Activated CD4-positive, alpha-beta T cell treated with anti-CD3 and anti-CD28 coated beads, Interleukin-10, Interleukin-2, amounts not matched to agents 100 ng/mL and 50 ng/mL, durations not matched to agents 16 hours and 8 hours (primary cell): ENCODE data around the gene MRGPRG.

Source experiments
- DNase-seq: peaks from one replicate; pipeline ENCODE4 v3.0.0-alpha.2; 2020

The MRGPRG gene

DNA sequence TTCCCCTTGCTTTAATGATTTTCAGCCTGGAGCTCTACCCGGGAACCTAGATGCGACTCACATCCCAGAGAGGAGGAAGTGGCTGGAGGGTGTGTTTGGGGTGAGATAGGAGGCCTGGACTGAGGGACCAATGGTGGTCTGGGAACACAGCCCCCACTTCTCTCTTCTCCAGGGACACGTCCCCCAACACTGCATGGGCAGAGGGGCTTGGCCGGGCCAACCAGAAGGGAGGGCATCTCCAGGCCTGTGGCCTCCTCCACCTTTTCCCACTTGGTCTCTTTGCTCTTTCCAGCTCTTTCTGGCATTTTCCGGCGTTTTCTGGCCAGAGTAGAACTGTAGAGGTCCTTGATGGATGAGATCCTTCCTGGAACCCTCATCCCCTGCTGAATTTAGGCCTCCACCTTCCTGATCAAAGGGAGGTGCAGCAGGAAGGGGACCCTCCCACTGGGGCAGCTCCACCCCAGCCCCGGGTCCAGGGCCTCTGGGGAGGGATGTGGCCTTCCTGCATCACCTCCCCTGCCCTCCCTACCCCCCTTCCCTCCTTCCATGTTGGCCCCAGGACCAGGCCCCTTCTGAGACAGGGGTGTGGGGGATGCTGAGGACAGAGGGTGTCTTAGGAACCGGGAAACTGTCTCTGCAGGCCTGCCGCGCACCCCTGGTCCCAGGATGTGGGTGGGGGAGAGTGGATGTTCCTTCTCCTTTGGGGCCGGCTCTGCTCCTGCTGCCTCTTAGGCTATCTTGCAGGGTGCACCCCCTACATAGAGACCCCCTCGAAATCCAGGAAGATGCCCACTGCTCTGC, 24.4 kb downstream of the MRGPRG start:
- DNase-seq: no peak

DNA sequence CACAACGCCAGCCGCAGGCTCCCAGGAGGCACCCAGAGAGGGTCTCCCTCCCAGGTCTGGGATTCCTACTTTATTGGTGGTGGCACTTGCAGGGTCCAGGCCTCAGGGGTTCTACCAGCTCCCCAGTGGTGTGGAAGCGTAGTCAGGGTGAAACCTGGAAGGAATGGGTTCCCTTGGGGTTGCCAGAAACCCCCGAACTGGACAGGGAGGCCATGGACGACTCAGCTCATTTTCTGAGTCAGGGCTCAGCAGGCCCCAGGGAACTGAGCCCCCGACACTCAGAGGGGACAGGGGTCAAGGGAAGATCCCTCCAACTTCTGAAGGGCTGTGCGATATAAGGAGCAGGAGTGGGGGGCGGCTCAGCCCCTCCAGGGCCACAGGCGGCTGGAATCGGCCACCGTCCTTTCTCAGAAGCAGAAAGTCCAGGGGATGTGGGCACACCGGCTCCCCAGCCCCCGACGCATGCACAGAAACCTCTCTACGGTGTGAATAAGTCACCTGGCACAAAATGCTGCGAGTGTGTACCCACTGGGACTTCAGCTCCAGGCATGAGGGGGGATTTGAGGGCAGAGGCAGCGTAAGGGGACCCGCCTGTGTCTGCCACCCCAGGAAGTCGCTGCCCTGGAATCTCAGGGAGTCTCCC, 25.1 kb downstream of the MRGPRG start:
- no peak for DNase-seq

DNA sequence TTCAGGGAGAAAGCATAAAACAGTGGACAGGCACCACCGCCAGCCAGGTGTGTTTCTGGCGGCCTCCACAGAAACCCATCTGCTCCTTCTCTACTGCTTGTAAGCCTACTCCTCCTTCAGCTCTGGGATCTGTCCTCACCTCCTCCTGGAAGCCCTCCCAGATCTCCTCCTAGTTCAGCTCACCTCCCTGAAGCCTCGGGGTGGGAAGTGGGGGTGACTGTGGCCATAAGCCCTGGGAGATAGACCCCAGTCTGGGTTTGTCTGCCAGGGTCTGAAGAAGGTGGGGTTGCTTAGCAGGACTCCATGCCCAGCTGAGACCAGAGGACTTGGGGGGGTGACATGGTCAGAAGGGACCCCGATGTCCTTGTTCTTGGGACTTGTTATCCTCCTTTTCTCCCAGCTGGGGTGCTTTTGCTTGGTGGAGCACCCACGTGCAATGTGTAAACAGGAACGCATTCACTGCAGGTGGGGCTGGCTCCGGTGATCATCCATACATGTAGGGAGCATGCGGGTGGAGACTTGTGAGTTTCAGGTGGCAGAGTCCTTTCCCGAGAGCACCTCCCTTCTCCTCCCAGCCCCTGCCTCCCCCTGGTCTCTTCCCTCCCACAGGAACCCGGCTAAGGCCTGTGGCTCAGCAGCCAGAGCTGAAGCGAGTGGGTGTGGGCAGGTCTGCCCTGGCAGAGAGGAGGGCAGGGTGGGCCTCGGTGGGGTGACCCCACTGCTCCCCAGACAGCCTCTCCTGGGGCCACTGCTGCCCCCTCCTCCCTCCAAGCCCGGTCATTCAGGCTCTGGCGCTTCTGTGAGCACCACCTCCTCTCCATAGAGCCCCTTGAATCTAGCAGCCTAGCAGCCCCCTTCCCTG, 25.9 kb downstream of the MRGPRG start:
- no peak for DNase-seq

DNA sequence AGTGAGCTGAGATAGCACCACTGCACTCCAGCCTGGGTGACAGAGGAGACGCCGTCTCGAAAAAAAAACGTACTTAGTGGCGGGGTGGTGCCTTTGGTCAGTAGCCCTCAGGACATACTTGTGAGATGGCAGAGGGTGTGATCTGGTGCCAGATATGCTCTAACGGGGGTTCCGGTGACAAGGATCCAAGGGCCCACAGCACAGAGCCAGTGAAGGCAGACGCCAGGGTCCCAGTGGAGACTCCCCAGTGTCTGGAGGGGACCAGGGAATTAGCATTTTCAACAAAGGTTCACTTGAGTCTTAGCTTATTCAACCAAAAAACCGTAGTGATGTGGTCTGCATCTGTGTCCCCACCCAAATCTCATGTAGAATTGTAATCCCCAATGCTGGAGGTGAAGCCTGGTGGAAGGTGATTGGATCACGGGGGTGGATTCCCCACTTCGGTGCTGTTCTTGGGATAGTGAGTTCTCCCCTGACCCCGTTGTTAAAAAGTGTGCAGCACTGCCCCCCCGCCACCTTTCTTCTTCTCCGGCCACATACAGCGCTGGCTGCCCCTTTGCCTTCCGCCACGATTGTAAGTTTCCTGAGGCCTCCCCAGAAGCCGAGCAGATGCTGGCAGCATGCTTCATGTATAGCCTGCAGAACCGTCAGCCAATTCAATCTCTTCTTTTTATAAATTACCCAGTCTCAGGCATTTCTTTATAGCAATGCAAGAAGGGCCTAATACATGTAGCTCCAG, 26.9 kb downstream of the MRGPRG start:
- DNase-seq: no peak

DNA sequence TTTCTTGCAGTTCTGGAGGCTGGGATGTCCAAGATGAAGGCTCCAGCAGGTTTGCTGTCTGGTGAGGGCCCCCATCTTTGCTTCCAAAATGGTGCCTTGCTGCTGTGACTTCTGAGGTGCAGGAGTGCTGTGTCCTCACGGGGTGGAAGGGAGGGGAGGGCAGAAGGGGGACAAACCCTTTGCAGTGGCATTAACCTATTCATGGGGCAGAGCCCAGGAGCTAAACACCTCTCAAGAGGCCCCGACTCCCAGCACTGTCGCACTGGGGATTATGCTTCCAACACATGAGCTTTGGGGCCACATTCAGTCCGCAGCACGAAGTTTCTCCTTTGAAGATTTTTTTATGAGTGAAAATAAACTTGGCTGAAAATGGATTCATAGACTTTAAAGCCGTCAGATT, 28.0 kb downstream of the MRGPRG start:
- no peak for DNase-seq

DNA sequence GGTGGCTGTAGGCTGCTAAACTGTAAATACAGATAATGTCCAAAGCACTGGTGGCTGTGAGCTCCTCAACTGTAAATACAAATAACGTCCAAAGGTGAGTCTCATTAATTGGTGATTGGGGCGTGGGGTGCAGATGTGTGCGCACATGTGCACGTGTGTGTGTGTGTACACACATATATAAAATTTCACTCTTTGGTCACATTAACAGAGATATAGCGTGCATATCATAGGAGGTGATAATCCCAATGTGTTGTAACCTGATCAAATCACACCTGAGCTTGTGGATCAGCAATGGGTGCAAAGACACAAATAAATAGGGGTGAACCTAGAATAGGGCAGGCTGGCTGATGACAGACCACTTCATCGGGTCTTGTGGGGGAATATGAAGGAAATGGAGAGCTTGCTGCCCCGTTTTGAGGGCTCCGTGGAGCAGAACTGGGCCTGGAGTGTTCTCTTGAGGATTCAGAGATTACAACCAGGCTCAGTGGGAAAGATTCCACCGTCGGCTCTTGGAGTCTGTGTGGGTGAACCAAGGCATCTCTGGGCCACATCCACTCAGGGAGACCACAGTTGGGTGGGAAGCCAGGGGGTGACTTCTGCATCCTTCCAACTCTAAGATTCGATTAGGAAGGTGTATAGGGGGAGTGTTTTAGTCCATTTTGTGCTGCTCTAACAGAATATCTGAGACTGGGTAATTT, 28.6 kb downstream of the MRGPRG start:
- DNase-seq: no peak

DNA sequence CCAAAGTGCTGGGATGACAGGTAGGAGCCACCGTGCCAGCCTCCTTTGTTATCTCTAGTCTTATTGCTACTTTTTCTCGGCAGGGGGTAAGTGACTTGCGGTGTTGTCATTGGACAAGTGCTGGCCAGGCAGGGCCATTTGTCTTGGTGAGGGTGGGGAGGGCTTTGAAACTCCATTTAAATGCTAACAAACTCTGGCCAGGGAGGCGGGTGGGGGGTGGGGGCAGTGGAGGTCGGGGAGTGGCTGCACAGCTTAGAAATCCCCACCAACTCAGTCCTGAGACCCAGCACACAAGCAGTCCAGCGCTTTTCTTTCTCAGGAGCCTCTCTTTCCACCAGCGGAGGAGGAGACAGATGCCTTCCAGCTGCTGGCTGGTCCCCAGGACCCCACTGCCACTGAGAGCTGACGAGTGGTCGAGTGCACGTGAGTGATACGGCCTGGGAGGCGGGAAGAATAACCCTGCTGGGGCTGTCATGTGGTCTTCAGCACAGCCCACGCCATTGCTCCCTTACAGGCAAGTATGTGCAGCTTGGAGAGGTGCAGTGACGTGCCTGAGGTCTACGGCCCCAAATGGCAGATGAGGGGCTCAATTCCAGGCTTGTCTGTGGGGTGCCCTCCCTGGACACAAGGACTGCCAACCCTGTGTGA, 29.3 kb downstream of the MRGPRG start:
- no peak for DNase-seq

DNA sequence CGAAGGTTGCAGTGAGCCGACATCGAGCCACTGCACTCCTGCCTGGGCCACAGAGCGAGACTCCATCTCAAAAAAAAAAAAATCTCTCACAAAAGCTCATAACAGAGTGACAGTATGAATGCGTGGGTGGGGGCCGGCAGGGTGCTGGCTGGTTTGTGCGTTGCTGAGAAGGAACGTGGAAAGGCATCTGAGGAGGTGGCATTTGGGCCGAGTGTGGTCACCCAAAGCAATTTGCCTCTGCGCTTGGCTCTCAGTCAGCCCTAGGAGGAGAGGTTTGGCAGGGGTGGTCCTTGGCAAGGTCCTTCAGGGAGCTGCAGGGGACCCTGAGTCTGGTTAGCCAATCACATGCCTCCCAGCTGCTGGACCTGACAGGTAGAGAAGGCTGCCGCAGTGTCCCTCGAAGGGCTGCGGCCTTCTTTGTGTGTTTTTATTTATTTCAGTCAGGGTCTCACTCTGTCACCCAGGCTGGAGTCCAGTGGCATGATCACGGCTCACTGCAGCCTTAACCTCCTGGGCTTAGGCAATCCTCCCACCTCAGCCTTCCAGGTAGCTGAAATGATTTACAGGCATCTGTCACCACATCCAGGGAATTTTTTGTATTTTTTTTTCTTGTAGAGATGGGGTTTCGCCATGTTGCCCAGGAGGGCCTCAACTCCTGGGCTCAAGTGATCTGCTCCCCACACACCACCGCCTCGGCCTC, 30.0 kb downstream of the MRGPRG start:
- DNase-seq: no peak

DNA sequence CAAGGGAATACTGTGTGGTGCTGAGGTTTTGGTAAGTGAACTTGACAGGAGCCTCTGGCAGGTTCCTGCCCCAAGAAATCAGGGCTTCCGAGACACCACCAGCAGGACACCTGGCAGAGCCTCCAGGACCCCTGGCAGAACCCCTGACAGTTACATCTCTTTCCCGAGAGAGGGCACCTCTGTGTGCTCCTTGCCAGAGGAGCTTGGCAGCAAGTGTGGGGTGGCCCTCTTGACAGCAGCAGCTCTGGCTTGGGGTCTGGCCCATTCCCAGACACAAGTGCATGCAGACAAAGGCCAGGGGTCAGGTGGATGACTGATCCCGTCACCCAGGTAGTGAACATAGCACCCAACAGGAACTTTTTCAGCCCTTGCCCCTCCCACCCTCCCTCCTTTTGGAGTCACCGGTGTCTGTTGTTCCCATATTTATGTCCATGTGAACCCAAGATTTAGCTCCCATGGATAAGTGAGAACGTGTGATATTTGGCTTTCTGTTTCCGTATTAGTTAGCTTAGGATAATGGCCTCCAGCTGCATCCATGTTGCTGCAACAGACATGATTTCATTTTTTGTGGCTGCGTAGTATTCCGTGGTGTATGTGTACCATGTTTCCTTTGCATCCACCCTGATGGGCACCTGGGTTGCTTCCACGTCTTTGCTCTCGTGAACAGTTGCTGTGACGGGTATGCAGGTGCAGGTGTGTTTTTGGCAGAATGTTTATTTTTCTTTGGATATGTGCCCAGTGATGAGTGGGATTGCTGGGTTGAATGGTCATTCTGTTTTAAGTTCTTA, 32.3 kb downstream of the MRGPRG start:
- DNase-seq: no peak

DNA sequence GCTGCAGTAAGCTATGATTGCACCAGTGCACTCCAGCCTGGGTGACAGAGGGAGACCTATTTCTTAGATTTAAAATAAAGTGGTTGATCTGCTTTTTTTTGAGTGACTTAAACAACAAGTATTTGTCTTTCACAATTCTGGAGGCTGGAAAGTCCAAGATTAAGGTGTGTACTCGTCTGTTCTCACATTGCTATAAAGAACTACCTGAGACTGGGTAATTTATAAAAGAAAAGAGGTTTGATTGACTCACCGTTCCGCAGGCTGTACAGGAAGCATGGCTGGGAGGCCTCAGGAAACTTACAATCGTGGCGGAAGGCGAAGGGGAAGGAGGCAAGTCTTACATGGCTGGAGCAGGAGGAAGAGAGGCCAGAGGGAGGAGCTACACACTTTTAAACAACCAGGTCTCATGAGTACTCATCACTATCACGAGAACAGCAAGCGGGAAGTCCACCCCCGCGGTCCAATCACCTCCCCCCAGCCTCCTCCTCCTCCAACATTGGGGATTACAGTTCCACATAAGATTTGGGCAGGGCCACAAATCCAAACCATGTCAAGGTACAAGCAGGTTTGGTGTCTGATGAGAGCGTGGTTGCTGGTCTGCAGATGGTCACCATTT, 33.8 kb downstream of the MRGPRG start:
- DNase-seq: no peak

DNA sequence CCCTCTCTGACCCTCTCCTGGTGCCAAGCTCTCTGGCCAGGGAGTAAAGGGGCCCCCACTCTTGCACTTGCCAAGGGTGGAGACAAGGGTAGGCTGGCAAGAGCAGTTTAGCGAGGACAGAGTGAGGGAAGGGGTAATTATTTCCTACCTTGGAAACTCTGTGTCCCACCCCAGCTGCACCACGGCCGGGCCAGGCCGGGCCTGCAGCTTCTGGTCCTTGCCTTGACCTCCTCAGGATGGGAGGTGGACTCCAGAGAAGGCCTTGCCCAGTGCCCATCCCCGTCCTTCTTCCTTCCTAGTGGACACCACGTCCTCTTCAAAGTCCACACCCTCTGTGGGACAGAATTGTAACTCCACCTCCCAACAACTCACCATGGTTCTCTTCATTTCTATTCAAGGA, 35.1 kb downstream of the MRGPRG start:
- no peak for DNase-seq

DNA sequence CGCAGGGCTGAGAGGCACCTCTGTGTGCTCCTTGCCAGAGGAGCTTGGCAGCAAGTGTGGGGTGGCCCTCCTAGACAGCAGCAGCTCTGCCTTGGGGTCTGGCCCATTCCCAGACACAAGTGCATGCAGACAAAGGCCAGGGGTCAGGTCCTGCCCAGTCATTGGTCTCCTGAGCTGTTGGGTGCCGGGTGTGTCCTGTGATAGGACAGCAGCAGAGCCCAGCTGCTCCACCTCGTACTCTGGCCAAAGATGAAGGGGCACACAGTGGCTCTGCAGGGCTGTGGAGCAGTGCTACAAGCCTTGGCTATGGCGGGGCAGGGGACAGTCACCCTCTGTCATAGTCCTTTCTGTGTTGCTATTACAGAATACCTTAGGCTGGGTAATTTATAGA, 36.2 kb downstream of the MRGPRG start:
- DNase-seq: no peak

DNA sequence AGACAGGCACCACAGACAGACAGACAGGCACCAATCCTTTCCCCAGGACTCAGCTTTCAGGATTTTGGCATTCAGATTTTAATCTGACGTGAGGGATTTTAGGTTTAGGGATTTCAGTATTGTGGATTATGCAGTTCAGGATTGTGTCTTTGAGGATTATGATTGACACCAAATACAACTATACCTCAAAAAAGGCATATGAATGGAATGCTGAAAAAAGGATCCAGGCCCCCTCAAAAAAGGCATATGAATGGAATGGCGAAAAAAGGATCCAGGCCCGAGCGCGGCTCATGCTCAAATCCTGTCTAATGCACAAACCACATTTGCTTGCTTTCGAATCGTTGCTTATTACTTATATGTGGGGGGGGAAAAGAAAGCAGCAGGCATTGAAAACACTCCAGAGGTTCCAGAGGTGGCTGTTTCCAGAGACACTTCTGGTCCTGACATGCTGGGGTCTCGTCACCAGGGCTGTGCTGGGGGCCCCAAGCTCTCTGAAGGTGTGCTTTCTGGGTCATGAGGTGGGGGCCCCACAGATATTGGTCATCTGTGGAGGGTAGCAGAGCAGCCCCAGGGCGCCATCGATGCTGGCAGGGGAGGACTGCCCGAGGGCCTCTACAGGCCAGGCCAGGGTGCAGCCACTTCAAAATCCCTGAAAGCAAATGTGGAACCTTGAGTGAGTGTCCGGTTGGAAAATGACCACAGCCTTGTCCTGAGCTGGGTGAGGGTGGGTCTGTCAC, 36.7 kb downstream of the MRGPRG start:
- no peak for DNase-seq

DNA sequence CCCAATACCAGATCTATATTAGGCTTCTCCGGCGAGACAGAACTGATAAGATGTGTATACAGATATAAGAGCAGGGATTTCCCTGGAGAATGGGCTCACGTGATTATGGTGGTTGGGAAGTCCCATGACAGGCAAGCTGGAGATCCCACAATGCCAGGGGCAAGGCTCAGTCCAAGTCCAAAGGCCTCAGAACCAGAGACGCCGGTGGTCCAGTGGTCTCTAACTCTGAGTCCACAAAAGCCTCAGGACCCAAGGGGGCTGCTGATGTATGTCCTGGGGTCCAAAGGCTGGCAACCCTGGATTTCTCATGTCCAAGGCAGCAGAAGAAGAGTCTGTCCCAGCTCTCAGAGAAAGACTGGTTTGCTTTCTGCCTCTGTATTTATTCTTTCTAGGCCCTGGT, 37.7 kb downstream of the MRGPRG start:
- DNase-seq: no peak

DNA sequence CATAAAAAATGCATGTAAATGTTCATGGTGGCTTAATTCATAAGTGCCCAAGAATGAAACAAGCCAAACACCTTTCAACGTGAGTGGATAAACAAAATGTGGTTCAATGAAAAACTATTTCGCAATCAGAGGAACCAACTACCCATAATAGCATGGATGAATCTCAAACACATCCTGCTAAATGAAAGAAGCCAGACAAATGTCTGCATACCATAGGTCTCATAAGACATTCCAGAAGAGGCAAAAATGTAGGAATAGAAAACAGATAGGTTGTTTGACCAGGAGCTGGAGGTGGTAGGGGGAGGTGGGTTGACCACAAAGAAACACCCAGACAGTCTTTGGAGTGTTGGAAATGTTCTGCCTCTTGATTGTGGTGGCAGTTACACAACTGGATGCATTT, 40.3 kb downstream of the MRGPRG start:
- no peak for DNase-seq

DNA sequence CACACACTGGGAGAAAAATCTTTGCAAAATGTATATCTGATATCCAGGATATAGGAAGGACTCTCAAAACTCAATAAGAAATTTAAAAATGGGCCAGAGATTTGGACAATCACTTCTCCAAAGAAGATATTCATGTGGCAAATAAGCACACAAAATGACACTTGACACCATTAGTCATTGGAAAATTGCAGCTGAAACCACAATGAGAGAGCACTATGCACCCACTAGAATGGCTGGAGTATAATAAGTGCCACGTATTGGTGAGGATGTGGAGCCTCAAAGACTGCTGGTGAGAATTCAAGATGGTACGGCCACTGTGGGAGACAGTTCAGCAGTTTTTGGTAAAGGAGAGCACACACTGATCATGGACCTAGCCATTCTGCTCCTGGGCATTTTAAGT, 40.7 kb downstream of the MRGPRG start:
- DNase-seq: no peak

DNA sequence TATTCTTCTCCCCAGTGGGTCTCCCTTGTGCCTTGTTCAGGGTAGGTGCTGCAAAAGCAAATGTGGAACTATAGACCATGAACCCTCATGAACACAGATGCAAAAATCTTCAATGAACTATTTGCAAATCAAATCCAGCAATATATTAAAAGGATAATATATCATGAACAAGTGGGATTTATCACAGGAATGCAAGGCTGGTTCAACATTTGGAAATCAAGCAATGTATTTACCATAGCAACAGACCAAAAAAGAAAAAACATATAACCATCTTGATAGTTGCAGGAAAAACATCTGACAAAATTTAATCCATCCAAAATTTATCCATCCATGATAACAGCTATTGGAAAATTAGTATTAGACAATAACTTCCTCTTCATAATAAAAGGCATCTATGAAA, 42.1 kb downstream of the MRGPRG start:
- DNase-seq: no peak

DNA sequence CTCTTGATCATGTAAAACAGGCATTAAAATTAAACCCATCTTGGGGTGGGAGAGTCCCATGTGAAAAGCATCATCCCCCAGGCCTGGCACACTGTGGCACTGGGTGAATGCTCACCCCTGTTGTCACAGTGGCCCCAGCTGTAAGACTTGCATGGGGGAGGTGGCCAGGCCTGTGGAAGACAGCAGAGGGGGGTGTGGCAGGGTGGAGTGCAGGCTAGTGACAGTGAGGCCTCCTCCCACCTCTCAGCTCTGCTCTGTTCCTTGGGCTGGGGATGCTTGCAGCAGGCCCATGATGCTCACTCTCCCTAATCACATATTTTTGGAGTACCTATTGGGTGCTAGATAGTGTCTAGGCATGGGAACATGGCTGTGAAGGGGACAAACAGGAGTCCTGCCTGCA, 43.4 kb downstream of the MRGPRG start:
- DNase-seq: no peak

DNA sequence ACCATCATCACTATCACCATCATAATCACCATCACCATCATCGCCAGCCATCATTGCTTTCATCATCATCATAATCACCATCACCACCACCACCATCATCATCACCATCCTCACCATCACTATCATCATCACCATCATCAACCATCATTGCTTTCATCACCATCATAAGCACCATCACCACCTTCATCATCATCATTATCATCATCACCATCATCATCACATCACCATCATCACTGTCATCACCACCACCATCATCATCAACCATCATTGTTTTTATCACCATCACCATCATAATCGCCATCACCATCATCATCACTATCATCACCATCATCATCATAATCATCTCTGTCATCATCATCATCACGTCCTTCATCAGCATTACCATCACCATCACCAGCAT, 44.2 kb downstream of the MRGPRG start:
- DNase-seq: no peak
